Right cardiac atrium (tissue), 5 donors: ENCODE measurements around the gene KCNQ1OT1. TPM values are rescaled to one million over a fixed set of nuclear protein-coding genes. Genes with fewer than 3 reads are reported as not detected.
A peak's percentile ranks its signal among the peaks of the same experiment; 100 is the strongest.

Source experiments
- ATAC-seq, 2 donors: fragments of 200-7000 bp; cut with Tn5 transposase; one replicate each; pipeline versions ENCODE4 v1.8.0 to v1.9.1; 2020; ENCODE audit warnings: moderate library complexity in 2 of 2, mild to moderate bottlenecking in 1 of 2
- DNase-seq, 3 donors: peaks; one replicate each; pipeline ENCODE4 v3.0.0-alpha.2; 2020
- H3K27ac ChIP-seq: one replicate; pipeline ENCODE4 v1.5.1; 2013; ENCODE audit warnings: mild to moderate bottlenecking, low read length, control low read depth, moderate library complexity
- H3K27me3 ChIP-seq: one replicate; pipeline ENCODE4 v1.6.1; 2013; ENCODE audit not compliant: control insufficient read depth, insufficient read depth
- H3K4me1 ChIP-seq: one replicate; pipeline ENCODE4 v1.6.1; 2013; ENCODE audit warnings: low read length; ENCODE audit not compliant: control insufficient read depth, insufficient read depth
- H3K4me3 ChIP-seq: one replicate; pipeline ENCODE4 v1.5.1; 2013; ENCODE audit warnings: low read length, control low read depth
- H3K9me3 ChIP-seq: one replicate; pipeline ENCODE4 v1.6.1; 2013; ENCODE audit warnings: low read length; ENCODE audit not compliant: control insufficient read depth
- WGBS: extraction: QIAGEN DNeasy Blood & Tissue Kit; methylation state at CpG from one replicate; pipeline ENCODE4 v1.1.7; 2013; 5-methylcytosine and 5-hydroxymethylcytosine counted together
- intact Hi-C, 4 donors: fragments of 100-400 bp; cut with DNase I; formaldehyde crosslinking; loops; one replicate each; pipeline versions ENCODE4 v1.11.0 to v1.14.0; 2022 to 2023
- long read RNA-seq, 4 donors: library from polyadenylated mRNA; unstranded; transcript quantifications; one replicate each; pipeline ENCODE4 v2.0.0, GENCODE V29; 2020 to 2021
- polyA plus RNA-seq: library from polyadenylated mRNA; stranded (reverse); fragments of 200-250 nt; gene quantifications from one replicate; pipeline ENCODE4 v1.2.3, GENCODE V29; 2013
- total RNA-seq, 4 donors: library from RNA; stranded (reverse); fragmentation: NEBNext Ultra II Directional; extraction: Animal tissue kit (Norgen Biotek cat#: 25700); gene quantifications; one replicate each; pipeline ENCODE4 v1.2.1, GENCODE V29; 2021
- donor health status: healthy with polysubstance abuse.
- donor health status: DM: no; HTN: yes; CAD: no.
- donor health status: DM: no; HTN: no; CAD: no.
- donor health status: DM: no; HTN: yes; CAD: no; lungs with severe emphysema.
- donor health status: DM: yes; HTN: yes; CAD: no.

KCNQ1OT1 gene
- total RNA-seq, result under 1 TPM; 0.51 to 0.78 (median 0.55) TPM
- 0.41 TPM for polyA plus RNA-seq
- long read RNA-seq, donor 1, full-length matches to known transcripts, result 8 of 8 reads
- long read RNA-seq, donor 1, partial matches to known transcripts, result 0 of 8 reads
- long read RNA-seq, donor 1, other reads (novel, unspliced or antisense), result 0 of 8 reads
- long read RNA-seq, donor 2, result 0 reads
- long read RNA-seq, donor 3, full-length matches to known transcripts, result 13 of 13 reads
- long read RNA-seq, donor 3, partial matches to known transcripts, result 0 of 13 reads
- long read RNA-seq, donor 3, other reads (novel, unspliced or antisense), result 0 of 13 reads
- long read RNA-seq, donor 4, result 0 reads

GRCh38 chr11:2699531-2700414, at the start of gene KCNQ1OT1:
Gene KCNQ1OT1, minus strand, starts transcription at chr11:2699994.
- peak; percentile 96 to 97 for ATAC-seq
- H3K4me1 ChIP-seq, result peaks cover under 1% of the 10 kb centered on the region
- intact Hi-C loops, result loop anchor here in 3 of 4 donors (10.0 kb wide), 2 partner anchors 165 to 185 kb away; partner anchors contain the start of gene CDKN1C (in 2 of the 3)
- DNase-seq, result peak; percentile 91 to 96 (median 96)
- peak within 1 kb of the TSS; percentile 59 for H3K4me3 ChIP-seq
- no peaks in the 10 kb centered on the region for H3K9me3 ChIP-seq
- WGBS, result 50% methylated on average over 98 of the region's 98 CpGs
- H3K27ac ChIP-seq, result peak within 1 kb of the TSS; percentile 64
- no peaks in the 10 kb centered on the region for H3K27me3 ChIP-seq

GRCh38 chr11:2748814-2749554, 49.2 kb upstream of the KCNQ1OT1 start:
- H3K9me3 ChIP-seq, result no peaks in the 10 kb centered on the region
- DNase-seq (peak in 2 of 3 donors; percentile 12 to 27), ATAC-seq (no peak)
- H3K4me3 ChIP-seq, result no peak overlapping the region
- 98% methylated on average over 17 of the region's 17 CpGs for WGBS
- intact Hi-C loops, result no loop called here
- H3K27ac ChIP-seq, result no peak overlapping the region
- no peaks in the 10 kb centered on the region for H3K4me1 ChIP-seq
- H3K27me3 ChIP-seq, result no peaks in the 10 kb centered on the region

GRCh38 chr11:2748061-2748813, 48.4 kb upstream of the KCNQ1OT1 start:
- no peak overlapping the region for H3K27ac ChIP-seq
- no peak for ATAC-seq
- no peaks in the 10 kb centered on the region for H3K4me1 ChIP-seq
- H3K27me3 ChIP-seq, result no peaks in the 10 kb centered on the region
- no peaks in the 10 kb centered on the region for H3K9me3 ChIP-seq
- peak; percentile 6 to 43 (median 33) for DNase-seq
- 83% methylated on average over 11 of the region's 11 CpGs for WGBS
- no peak overlapping the region for H3K4me3 ChIP-seq
- intact Hi-C loops, result no loop called here

GRCh38 chr11:2747248-2748027, 47.6 kb upstream of the KCNQ1OT1 start:
- intact Hi-C loops, result no loop called here
- Histone ChIP-seq H3K27me3 (no peaks in the 10 kb centered on the region), H3K4me1 (no peaks in the 10 kb centered on the region), H3K27ac (no peak overlapping the region), H3K9me3 (no peaks in the 10 kb centered on the region), H3K4me3 (no peak overlapping the region)
- DNase-seq (peak; percentile 1 to 10 (median 9)), ATAC-seq (no peak)
- WGBS, result 89% methylated on average over 16 of the region's 16 CpGs

- no peak for ATAC-seq
- DNase-seq, result peak in 2 of 3 donors; percentile 64 to 73
- intact Hi-C loops, result no loop called here
- Histone ChIP-seq H3K27me3 (no peaks in the 10 kb centered on the region), H3K4me3 (no peak overlapping the region), H3K4me1 (no peaks in the 10 kb centered on the region), H3K9me3 (no peaks in the 10 kb centered on the region), H3K27ac (no peak overlapping the region)
- WGBS, result 81% methylated on average over 24 of the region's 24 CpGs
Measured at GRCh38 chr11:2746401-2747247, 46.8 kb upstream of the KCNQ1OT1 start.

- H3K27ac ChIP-seq, result no peak overlapping the region
- H3K4me3 ChIP-seq, result no peak overlapping the region
- H3K9me3 ChIP-seq, result no peaks in the 10 kb centered on the region
- intact Hi-C loops, result no loop called here
- 96% methylated on average over 14 of the region's 14 CpGs for WGBS
- ATAC-seq (no peak), DNase-seq (peak; percentile 7 to 41 (median 30))
- H3K27me3 ChIP-seq, result no peaks in the 10 kb centered on the region
- no peaks in the 10 kb centered on the region for H3K4me1 ChIP-seq
Measured at GRCh38 chr11:2745511-2745910, 45.7 kb upstream of the KCNQ1OT1 start.

GRCh38 chr11:2744166-2744565, 44.4 kb upstream of the KCNQ1OT1 start:
- no peak overlapping the region for H3K27ac ChIP-seq
- no peak overlapping the region for H3K4me3 ChIP-seq
- no peaks in the 10 kb centered on the region for H3K4me1 ChIP-seq
- H3K27me3 ChIP-seq, result no peaks in the 10 kb centered on the region
- DNase-seq, result peak in 2 of 3 donors; percentile 2 to 34
- H3K9me3 ChIP-seq, result no peaks in the 10 kb centered on the region
- intact Hi-C loops, result no loop called here
- ATAC-seq, result no peak
- WGBS, result 93% methylated on average over 9 of the region's 9 CpGs

- peak in 2 of 3 donors; percentile 0 to 36 for DNase-seq
Measured at GRCh38 chr11:2743427-2744110, 43.8 kb upstream of the KCNQ1OT1 start.

More at GRCh38 chr11:2743427-2744110, 43.8 kb upstream of the KCNQ1OT1 start:
- intact Hi-C loops, result no loop called here
- 94% methylated on average over 21 of the region's 21 CpGs for WGBS
- no peak overlapping the region for H3K4me3 ChIP-seq
- H3K4me1 ChIP-seq, result no peaks in the 10 kb centered on the region
- no peak overlapping the region for H3K27ac ChIP-seq
- ATAC-seq, result no peak
- H3K9me3 ChIP-seq, result no peaks in the 10 kb centered on the region
- no peaks in the 10 kb centered on the region for H3K27me3 ChIP-seq
